PC-9 (cell line): ENCODE data around the gene SLC39A3.

ENCODE experiments used
- EZH2 ChIP-seq: fragments of 200-600 bp; sonication (generic); IDR thresholded peaks from 2 replicates; pipeline ENCODE4 v1.8.0; 2017; ENCODE audit warnings: antibody characterized with exemption, low read depth
- TF ChIP-seq, protein P1 (sequence below): fragments of 200-600 bp; sonication (generic); conservative IDR thresholded peaks from 2 replicates; pipeline ENCODE4 v1.6.1; 2017; ENCODE audit warnings: mixed run types, antibody characterized with exemption, mild to moderate bottlenecking, moderate library complexity

DNA sequence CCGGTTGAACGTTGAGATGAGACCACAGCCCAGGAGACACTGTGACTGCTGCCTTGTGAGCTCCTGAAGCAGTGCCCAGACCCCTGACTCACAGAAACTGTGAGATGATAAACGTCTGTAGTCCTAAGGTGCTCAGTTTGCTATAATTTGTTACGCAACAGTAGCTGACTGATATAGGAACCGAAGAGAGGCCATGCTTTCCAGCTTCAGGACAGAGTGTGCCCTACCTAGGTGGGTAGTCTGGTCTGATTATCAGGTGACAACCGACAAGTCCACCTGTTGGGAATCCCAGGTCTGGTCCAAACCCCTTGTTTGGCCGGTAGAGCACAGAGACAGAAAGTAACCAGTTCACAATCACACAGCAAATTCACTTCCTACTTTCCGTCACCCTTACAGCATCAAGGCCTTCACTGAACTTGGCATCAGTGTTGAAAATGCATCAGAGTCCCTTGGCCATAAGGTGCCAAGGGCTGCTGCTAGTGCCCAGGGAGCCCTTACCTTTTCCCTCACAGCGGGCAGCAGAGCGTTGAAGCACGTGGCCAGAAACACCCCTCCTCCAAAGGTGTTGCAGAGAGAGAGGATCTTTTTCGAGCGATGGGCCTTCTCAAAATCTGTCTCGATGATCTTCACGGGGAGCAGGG, 3.1 kb downstream of the SLC39A3 start:
- no peak for TF ChIP-seq EZH2
- TF ChIP-seq, protein P1, sequence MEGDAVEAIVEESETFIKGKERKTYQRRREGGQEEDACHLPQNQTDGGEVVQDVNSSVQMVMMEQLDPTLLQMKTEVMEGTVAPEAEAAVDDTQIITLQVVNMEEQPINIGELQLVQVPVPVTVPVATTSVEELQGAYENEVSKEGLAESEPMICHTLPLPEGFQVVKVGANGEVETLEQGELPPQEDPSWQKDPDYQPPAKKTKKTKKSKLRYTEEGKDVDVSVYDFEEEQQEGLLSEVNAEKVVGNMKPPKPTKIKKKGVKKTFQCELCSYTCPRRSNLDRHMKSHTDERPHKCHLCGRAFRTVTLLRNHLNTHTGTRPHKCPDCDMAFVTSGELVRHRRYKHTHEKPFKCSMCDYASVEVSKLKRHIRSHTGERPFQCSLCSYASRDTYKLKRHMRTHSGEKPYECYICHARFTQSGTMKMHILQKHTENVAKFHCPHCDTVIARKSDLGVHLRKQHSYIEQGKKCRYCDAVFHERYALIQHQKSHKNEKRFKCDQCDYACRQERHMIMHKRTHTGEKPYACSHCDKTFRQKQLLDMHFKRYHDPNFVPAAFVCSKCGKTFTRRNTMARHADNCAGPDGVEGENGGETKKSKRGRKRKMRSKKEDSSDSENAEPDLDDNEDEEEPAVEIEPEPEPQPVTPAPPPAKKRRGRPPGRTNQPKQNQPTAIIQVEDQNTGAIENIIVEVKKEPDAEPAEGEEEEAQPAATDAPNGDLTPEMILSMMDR, result no peak
